GM12878 (cell line): ENCODE results near the gene PHF8.

Experiments
- CEBPB ChIP-seq, 2 experiments: fragments of 150-350 bp in 1 of 2; IDR thresholded peaks; 2 replicates each; pipeline ENCODE4 v1.6.1; 2012 to 2014; ENCODE audit warnings: low read depth in 2 of 2, low read length in 2 of 2, borderline replicate concordance in 1 of 2, inconsistent platforms in 1 of 2
- NBN ChIP-seq: fragments of 450-650 bp; IDR thresholded peaks from 2 replicates; pipeline ENCODE4 v1.6.1; 2016

- TF ChIP-seq CEBPB (IDR thresholded peaks at IDR 0.05; ENCODE audit: borderline replicate concordance in 1 of 2, low read depth in 2 of 2, low read length in 2 of 2) (no peak), NBN (no peak)
These were observed 118.2 kb downstream of the PHF8 start for GRCh38 chrX:53926030-53926429.
